Endothelial cell of umbilical vein (primary cell): ENCODE results near the gene PLCG2. TPM values are rescaled to one million over a fixed set of nuclear protein-coding genes. Genes with fewer than 3 reads are reported as not detected.

Experiments
- BruUV-seq: library from RNA; stranded (reverse); fragments of 400-500 nt; replicated peaks from 2 replicates; lab custom pipeline; 2021; lab: Mats Ljungman, UMichigan
- CTCF ChIA-PET: fragments of 300-600, 350-600 bp; sonication (Branson Sonifier 250); formaldehyde crosslinking; loops from one replicate; lab custom pipeline; 2021; ENCODE audit warnings: antibody characterized with exemption, inconsistent platforms; lab: Charles Lee
- POLR2A ChIA-PET: fragments of 300-600, 350-600 bp; sonication (Branson Sonifier 250); formaldehyde crosslinking; loops from one replicate; lab custom pipeline; 2021; ENCODE audit warnings: antibody characterized with exemption, inconsistent platforms; lab: Charles Lee
- DNase-seq: peaks from one replicate; pipeline ENCODE4 v3.0.0-alpha.2; 2011; ENCODE audit warnings: low read depth, low spot score
- FAIRE-seq: peaks from 2 replicates; lab custom pipeline; 2011; peaks lifted over from hg19 to GRCh38; lab: Jason Lieb, UNC
- H2AFZ ChIP-seq: 2 replicates; pipeline ENCODE4 v1.6.0; 2012; ENCODE audit warnings: low read depth, low read length, control low read depth, inconsistent platforms
- H3K27ac ChIP-seq: 2 replicates; pipeline ENCODE4 v1.5.1; 2011; ENCODE audit warnings: low read depth, mild to moderate bottlenecking, control low read depth, low read length, moderate library complexity; ENCODE audit not compliant: insufficient read depth
- H3K27me3 ChIP-seq, 2 experiments: 2 replicates each; pipeline versions ENCODE4 v1.6.0 to v1.6.1; 2011; ENCODE audit warnings: low read length in 2 of 2, mixed read lengths in 1 of 2; ENCODE audit not compliant: control insufficient read depth in 2 of 2, insufficient read depth in 2 of 2
- H3K36me3 ChIP-seq, 2 experiments: 2 replicates in 1 of 2; 3 replicates in 1 of 2; pipeline ENCODE4 v1.5.1; 2011; ENCODE audit warnings: low read length in 2 of 2, mild to moderate bottlenecking in 1 of 2, moderate library complexity in 1 of 2; ENCODE audit not compliant: control insufficient read depth in 2 of 2, insufficient read depth in 2 of 2; ENCODE audit errors: extremely low read depth in 1 of 2
- H3K4me1 ChIP-seq: 3 replicates; pipeline ENCODE4 v1.5.1; 2011; ENCODE audit warnings: mild to moderate bottlenecking, low read length; ENCODE audit not compliant: control insufficient read depth, insufficient read depth; ENCODE audit errors: extremely low read depth
- H3K4me2 ChIP-seq: 2 replicates; pipeline ENCODE4 v1.6.1; 2011; ENCODE audit warnings: low read length, control low read depth, mixed read lengths; ENCODE audit not compliant: insufficient read depth
- H3K4me3 ChIP-seq, 3 experiments: fragments of 200-600 bp in 1 of 3; sonication (generic), shearing (Covaris generic) in 1 of 3; replicated peaks in 1 of 3; 2 replicates each; pipeline ENCODE4 v1.5.1; 2011 to 2016; ENCODE audit warnings: control low read depth in 3 of 3, low read length in 3 of 3, mild to moderate bottlenecking in 2 of 3, inconsistent platforms in 1 of 3, low read depth in 1 of 3, moderate library complexity in 1 of 3; ENCODE audit not compliant: insufficient read depth in 1 of 3
- H3K79me2 ChIP-seq: 2 replicates; pipeline ENCODE4 v1.6.0; 2012; ENCODE audit warnings: low read length, inconsistent platforms; ENCODE audit not compliant: control insufficient read depth, insufficient read depth
- H3K9ac ChIP-seq: replicated peaks from 2 replicates; pipeline ENCODE3; 2011; ENCODE audit warnings: low read length, control low read depth; ENCODE audit not compliant: insufficient read depth; ENCODE audit errors: extremely low read depth
- H3K9me1 ChIP-seq: replicated peaks from 3 replicates; pipeline ENCODE4 v1.6.0; 2011; ENCODE audit warnings: mild to moderate bottlenecking, low read length; ENCODE audit not compliant: control insufficient read depth, insufficient read depth; ENCODE audit errors: extremely low read depth
- H3K9me3 ChIP-seq: replicated peaks from 2 replicates; pipeline ENCODE4 v1.5.1; 2012; ENCODE audit warnings: low read length, inconsistent platforms; ENCODE audit not compliant: control insufficient read depth, insufficient read depth
- H4K20me1 ChIP-seq: replicated peaks from 2 replicates; pipeline ENCODE3; 2011; ENCODE audit warnings: mild to moderate bottlenecking, low read length; ENCODE audit not compliant: control insufficient read depth, insufficient read depth; ENCODE audit errors: extremely low read depth
- MAX ChIP-seq: IDR thresholded peaks from 2 replicates; pipeline ENCODE4 v1.6.1; 2011; ENCODE audit not compliant: insufficient read depth, insufficient read length
- POLR2A ChIP-seq: IDR thresholded peaks from 2 replicates; pipeline ENCODE4 v1.6.1; 2012; ENCODE audit warnings: low read depth, mild to moderate bottlenecking, control low read depth, low read length
- dilution Hi-C: fragments of 300-500 bp; cut with MboI; formaldehyde crosslinking; loops from one replicate; pipeline ENCODE4 v1.15.0; 2019; ENCODE audit warnings: low sequenced_read_pairs; ENCODE audit not compliant: extremely low pct_ligation_motif_present
- intact Hi-C: fragments of 100-400 bp; cut with micrococcal nuclease; formaldehyde crosslinking; loops from one replicate; pipeline ENCODE4 v1.10.0; 2022
- polyA plus RNA-seq, 4 experiments: library from polyadenylated mRNA; depleted of rRNA in 3 of 4; stranded (reverse) in 3 of 4; unstranded in 1 of 4; fragments of >200 nt; gene quantifications; 2 replicates each; pipeline versions ENCODE4 v1.2.1 to v1.2.3, GENCODE V29; 2011 to 2012; ENCODE audit warnings: missing spikeins in 1 of 4
- total RNA-seq: library from RNA; stranded (reverse); gene quantifications from 2 replicates; pipeline ENCODE4 v1.2.3, GENCODE V29; 2021
- TF ChIP-seq, protein P1 (sequence below), 2 donors: IDR thresholded peaks; 1 replicate in 1 of 2; 2 replicates in 1 of 2; pipeline ENCODE4 v1.5.1; 2011; ENCODE audit warnings: low read length in 2 of 2, mild to moderate bottlenecking in 2 of 2, moderate library complexity in 2 of 2, control low read depth in 1 of 2, inconsistent platforms in 1 of 2, low read depth in 1 of 2; ENCODE audit not compliant: insufficient read depth in 1 of 2; ENCODE audit errors: extremely low read depth in 1 of 2

Gene PLCG2
- total and polyA plus RNA-seq, 2 donors (not counting 3 experiments of a cell fraction or from before 2014, with no cell fraction given) = 10.8 to 13.6 TPM

DNA sequence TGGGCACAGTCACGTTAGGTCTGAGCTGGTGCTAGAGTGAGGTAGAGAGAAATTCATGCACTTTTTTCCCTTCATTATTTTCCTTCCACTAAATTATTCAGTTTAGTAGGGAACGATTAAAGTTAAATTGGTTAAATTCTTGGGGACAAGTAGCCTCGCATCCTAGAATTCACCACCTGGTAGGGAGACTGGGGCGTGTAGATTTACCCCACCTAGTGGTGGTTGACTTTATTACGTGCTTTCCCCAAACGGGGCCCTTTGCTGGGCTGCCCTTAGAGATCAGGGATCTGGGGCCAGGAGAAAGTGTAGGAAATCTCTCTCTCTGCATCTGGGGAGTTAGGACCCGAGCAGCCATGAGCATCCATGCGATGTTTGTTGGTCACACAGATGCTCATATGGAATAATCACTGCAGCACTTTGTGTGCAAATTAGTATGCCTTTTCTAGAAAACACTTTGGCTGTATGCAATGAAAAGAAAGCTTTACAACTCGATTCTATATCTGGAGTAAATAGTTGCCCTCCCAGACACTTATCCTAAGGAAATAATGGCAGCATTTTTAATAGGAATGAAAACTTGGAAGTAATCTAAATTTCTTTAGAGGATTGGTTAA lies 107.0 kb downstream of the PLCG2 start:
- peak; percentile 78 for FAIRE-seq

More for the DNA sequence above, 107.0 kb downstream of the PLCG2 start:
- no peaks in the 10 kb centered on the region for H3K27me3 ChIP-seq
- H3K4me3 ChIP-seq = no peak overlapping the region
- no peaks in the 10 kb centered on the region for H3K36me3 ChIP-seq
- no peak overlapping the region for H3K4me2 ChIP-seq
- no peaks in the 10 kb centered on the region for H3K79me2 ChIP-seq
- ChIA-PET POLR2A (no interaction called here), CTCF (interaction anchor here (0.8 to 5.4 kb wide), 15 partner anchors 9 to 348 kb away, joined by 3 to 59 read pairs (median 3); no protein-coding TSS in a partner anchor)
- no peaks in the 10 kb centered on the region for H3K9me1 ChIP-seq
- H3K27ac ChIP-seq = no peak overlapping the region
- peak; percentile 40 for DNase-seq
- dilution Hi-C loops (no loop called here), intact Hi-C loops (loop anchor here (1.0 kb wide), 1 partner anchor 520 kb away; no protein-coding TSS in a partner anchor)
- BruUV-seq = no TSS peak
- no peaks in the 10 kb centered on the region for H3K4me1 ChIP-seq
- H4K20me1 ChIP-seq = no peaks in the 10 kb centered on the region
- no peaks in the 10 kb centered on the region for H3K9me3 ChIP-seq
- TF ChIP-seq POLR2A = no peak
- TF ChIP-seq MAX = no peak
- TF ChIP-seq, protein P1, sequence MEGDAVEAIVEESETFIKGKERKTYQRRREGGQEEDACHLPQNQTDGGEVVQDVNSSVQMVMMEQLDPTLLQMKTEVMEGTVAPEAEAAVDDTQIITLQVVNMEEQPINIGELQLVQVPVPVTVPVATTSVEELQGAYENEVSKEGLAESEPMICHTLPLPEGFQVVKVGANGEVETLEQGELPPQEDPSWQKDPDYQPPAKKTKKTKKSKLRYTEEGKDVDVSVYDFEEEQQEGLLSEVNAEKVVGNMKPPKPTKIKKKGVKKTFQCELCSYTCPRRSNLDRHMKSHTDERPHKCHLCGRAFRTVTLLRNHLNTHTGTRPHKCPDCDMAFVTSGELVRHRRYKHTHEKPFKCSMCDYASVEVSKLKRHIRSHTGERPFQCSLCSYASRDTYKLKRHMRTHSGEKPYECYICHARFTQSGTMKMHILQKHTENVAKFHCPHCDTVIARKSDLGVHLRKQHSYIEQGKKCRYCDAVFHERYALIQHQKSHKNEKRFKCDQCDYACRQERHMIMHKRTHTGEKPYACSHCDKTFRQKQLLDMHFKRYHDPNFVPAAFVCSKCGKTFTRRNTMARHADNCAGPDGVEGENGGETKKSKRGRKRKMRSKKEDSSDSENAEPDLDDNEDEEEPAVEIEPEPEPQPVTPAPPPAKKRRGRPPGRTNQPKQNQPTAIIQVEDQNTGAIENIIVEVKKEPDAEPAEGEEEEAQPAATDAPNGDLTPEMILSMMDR (IDR thresholded peaks at IDR 0.05; ENCODE audit: extremely low read depth in 1 of 2, insufficient read depth in 1 of 2, low read depth in 1 of 2, low read length in 2 of 2) = peak; percentile 73 to 78
- H3K9ac ChIP-seq = no peak overlapping the region
- no peak overlapping the region for H2AFZ ChIP-seq
